ENCODE results near the gene S100A12.
"Not testable (repeated sequence)": the region's sequence is repeated elsewhere in the genome, so short reads cannot be mapped to it uniquely, and the experiment has no call there.

Gene S100A12

DNA sequence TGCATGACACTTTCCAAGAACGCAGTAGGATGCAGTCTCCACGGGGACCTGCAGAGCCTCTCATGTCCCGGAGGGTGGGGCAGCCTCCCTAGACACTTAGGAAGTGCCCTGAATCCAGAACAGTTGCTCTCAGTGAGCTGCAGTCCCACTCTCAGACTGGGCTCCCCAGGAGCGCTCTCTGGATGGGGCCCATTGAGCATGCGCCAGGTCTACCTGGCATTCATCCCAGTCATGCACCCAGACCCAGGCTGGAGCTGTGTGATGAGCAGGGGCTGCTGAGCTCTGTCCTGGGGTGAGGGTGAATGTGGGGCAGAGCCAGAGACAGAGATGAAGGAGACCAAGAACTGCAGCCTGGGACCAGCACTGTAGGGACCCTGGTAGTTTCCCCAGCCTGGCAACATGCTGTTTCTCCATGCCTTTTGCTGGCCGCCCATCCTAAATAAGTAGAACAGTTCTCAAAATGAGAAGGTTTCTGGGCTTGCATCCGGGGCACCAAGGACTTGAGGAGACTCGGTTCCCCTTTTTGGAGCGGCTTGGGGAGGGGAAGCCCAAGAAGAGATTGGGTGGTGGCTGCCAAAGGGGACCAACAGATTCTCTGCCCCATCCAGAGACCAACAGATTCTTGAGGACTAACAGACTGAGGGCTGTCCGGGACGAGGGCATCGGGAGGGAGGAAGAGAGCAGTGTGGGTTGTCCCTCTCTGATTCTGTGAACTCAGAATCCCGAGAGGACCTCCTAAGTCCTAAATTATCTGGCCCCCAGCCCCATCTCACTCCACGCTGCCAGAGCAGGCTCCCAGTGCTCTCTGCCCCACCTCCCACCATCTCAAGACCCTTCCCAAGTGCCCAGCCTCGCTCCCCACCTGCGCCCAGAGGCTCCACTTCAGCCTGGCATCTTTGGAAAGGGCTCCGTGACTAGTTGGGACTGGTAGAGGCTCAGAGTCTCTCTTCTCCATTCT lies 25.8 kb downstream of the S100A12 start:
- no peak for DNase-seq

DNA sequence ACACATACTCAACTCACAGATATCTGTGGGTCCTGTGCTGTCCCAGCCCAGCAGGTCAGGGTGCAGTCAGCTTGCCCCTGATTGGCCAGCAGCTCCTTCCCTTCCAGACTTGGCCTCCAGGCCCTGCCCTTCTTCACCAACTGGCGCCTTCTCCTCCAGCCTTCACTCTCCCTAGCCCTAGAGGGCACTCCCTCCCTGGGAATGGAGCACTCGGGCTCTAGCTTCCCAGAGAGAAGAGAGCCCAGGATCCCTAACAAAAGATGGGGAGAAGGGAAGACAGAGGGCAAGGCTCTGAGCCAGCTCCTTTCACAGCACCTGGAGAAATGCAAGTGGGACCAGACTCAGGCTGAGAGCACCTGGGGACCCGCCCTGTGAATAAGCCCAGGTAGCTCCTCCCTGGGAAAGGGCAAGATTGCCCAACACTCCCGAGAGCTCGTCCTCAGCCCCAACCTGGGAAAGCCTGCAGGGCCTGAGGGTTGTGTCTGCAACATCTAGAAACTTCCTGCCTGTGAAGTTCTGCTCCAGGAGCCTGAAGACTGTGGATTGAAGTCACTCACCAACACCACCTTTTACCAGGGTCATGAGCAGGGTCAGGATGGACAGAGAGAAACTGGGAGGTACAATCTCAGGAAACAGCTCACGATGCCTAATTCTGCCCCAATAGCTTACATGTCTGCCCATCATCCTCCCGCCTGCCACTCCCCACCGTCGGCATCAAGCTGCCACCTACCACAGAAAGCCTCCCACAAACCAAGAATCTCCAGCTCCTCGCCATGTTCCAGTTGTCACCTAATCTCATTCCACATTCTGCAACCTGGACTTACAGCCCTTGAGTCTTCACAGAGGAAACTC lies 26.7 kb downstream of the S100A12 start, which contains the start of gene PGLYRP4:
PGLYRP4 (minus strand) TSS at position 331 of the 852 bp plus-strand sequence. CDS start 909 bp downstream, outside the sequence.
- no peak for DNase-seq

DNA sequence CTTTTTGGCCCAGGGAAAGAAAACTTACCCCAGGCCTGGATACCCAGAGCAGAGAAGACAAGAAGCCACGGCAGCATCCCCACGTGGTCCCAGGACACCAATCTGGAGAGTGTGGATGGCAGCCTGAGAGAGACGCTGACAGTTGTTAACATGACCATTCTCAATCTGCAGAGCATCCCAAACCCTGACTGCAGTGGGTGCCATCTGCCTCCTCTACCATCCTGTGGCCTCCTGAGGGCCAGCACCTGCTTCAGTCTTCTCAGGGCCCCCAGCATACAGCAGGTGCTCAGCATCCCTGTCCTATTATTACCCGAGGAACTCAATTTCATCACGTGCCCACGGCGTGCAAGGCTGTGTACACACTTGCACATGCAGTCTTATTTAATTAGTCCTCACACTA lies 27.6 kb downstream of the S100A12 start:
- no peak for DNase-seq

DNA sequence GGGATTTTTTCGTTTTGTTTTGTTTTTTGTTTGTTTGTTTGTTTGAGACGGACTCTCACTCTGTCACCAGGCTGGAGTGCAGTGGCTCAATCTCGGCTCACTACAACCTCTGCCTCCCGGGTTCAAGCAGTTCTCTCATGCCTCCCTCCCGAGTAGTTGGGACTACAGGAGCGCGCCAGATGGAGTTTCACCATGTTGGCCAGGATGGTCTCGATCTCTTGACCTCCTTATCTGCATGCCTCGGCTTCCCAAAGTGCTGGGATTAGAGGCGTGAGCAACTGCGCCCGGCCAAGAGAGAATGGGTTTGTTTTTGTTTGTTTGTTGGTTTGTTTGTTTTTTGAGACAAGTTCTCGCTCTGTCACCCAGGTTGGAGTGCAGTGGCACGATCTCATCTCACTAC lies 28.4 kb downstream of the S100A12 start:
- not testable (repeated sequence) for DNase-seq

DNA sequence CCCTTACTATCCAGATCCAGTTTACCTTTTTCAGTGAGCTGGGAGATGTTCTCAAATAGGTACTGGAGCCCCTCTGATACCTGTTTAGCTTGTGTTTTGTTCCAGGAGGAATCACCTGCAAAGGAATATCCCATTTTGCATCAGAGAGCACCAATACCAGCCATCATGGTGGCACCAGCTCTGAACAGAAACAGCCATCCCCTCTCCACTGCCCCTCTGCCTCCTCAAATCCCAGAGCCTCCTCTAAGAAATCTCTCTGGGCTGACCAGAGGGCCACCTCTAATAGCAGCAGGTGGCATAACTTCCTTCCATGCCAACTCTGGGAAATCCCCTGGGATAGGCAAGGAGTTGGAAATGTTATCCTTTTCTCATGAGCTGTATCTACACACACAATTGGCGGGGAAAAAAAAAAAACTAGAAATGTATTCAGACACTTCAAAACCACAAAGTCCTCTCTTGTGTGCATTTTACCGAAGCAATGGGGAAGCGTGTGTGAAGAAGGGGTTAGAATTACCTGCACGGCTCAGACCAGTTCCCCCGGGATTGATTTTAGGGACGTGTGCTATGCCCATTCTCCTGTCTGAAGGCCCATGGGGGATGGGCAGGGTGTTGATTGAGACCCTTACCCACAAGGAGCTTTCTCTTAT lies 29.2 kb downstream of the S100A12 start:
- no peak for DNase-seq

DNA sequence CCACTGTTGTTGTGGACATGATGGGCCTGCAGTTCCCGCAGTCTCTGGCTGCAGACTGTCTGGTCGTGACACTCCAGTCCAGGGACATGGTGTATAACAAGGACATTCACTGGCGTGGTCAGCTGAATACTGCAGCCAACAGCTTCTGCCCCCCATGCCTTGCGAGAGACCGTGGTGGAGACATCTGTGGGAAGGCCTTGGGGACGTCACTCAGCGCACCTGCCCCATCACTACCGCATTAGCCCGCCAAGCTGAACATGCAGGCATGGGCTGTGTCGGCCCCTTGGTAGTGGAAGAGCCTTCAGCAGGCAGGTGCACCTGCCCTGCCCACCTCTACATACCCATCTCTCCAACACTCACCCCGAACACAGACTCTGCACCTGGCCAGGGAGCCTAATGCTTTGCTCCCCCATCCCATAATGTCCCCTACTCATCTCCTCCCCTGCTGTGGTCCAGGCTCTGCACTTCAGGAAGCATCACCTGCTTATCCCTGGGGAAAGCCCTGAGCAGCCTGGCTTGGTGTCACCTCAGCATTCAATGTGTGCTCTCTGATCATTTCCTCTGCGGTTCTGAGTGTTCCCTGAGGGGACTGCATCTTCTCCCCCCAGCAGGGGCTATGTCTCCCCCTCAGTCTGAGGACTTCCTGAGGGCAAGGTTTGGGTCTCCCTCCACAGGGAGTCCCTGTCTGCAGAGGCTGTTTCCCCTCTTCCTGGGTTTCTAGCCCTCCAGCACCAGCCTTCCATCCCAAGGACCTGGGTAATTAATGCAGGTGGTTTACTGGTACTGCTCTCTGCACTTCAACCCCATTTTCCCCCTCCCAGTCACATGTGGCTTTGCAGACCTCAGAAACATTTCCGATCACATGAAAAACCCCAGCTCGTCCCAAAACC lies 30.0 kb downstream of the S100A12 start:
- DNase-seq: no peak

DNA sequence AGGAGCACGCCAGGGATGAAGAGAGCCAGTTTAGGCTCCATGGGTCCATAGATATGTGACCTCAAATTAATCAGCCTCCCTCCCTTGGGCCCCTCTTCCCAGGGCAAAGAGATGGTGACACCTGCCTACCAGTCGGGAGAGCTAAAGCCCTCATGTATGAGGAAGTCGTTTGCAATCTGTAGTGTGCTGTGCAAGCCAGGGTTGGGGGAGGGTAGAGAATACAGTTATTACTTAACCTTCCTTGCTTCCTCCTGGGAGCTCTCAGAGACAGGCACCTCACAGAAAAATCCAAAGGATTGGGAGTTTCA lies 30.7 kb downstream of the S100A12 start:
- no peak for DNase-seq

DNA sequence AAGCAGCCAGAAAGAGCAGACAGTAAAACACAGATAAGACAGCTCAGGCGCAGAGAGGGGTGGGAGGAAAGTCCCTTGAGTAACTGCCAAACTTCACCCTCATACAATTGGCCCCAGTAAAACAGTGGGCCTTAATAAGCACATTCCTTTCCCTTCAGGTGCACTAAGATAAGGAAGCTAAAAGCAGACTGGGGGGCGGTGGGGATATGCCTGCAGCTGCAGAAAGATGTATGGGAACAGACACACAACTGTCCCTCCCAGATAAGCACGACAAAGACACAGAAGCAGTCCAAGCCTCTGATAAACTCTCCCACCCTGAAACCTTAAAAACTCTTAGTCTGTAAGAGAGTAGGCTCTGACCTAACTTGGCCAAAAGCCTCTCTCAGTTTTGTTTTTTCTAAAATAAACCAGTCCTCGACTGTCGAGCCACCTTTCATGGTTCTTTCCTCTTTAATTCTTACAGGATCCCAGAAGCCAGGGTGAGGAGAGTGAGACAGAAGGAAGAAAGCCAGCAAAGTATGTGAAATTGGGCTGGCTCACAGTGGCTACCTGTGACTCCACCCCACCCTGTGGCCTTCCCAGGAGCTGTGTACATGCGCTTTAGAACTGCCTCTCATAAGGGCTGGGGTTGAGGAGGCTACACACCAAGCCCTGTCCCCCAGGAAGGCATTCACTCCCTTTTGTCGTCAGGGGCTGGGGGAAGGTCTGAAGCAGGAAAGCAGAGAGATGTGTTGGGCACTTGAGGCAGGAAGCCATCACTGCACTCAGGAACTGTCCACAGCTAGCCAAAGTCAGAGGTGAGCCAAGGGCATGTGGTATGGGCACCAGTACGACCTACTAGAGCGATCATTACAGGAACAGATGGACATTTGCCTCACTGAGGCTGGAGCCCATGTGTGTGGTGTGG lies 31.4 kb downstream of the S100A12 start:
- DNase-seq: no peak

DNA sequence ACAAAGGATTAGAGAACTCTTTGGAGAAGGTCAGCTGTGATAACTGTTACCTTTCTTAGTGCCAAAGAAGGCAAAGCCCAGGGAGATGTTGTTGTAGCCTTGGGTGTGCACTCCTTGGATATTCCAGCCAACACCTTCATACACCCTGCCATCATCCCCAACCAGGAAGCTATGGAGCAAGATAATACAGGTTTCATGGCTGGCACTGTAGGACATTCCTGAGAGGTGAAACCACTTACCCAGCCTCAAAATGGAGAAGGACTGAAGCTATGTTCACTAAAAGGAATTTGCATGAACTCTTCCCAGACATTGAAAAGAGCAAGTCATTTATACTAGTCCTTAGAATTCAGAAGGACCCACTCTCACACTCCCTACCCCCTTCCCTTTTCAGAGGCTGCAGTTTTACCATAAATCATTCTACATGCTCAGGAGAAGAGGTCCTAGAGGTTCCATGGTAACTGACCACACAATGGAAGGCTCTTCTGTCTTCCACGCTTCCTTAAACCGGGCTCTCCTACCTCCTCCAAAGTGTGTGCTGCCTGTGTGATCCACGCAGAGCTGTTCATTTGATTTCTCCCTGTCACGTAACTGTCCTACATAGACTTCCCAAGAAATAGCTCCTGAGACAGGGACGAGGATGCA lies 32.3 kb downstream of the S100A12 start:
- no peak for DNase-seq

DNA sequence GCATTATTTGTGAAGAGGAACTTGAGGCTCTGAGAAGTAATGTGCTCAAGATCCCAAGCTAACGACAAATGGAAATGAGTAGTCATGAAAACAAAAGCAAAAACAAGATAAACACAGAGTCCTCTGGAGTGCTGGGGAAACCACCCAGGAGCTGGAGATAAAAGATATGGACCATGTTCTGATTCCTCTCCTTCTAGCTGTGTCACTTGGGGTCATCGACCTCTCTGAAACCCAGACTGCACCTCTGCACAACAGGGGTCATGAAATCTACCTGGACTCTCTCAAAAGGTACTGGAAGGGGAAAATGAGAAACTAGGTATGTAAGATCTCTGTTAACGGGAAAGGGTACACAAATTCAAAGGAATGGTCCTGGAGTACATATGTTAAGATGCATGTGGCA lies 33.2 kb downstream of the S100A12 start:
- DNase-seq: no peak

DNA sequence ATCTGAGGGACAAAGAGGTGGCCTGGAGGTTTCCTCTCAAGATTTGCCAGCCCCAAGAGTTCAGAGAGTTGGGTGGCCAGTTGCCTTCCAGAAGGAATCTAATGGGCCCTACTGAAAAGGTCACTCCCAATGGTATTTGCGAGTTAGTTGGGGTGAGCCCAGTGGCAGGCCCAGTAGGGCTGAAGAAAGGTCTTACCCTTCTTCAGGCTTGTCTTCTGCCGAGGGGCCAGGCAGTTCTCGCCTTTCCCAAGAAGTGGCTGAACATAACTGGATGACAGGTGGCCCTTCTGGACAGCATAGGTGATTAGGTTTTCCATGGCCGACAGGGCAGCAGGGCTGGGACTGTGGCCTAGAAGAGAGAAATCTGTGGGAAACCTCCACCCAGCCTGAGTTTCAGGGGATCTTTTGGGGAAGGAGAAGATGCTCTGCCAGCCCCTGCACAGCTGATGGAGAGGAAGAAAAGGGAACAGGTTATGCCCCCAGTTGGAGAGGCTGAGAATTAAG lies 33.9 kb downstream of the S100A12 start:
- DNase-seq: no peak

DNA sequence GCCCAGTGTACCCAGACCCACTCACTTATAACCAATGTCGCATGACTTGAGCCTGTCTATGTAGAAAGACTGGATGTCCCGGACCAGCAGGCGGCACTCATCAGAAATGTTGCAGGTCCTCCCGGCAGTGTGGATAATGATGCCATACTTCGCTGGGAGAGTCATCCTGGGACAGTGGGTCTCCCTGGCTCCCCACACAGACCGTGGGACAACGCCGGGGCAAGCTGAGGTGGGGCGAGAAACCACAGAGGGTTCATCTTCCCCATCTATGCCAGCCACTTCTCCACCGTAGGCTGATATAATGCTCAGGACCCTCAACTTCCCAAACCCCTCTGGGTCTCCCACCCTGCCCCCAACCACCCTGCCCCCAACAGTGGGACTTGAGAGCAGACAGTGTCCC lies 35.1 kb downstream of the S100A12 start:
- no peak for DNase-seq

DNA sequence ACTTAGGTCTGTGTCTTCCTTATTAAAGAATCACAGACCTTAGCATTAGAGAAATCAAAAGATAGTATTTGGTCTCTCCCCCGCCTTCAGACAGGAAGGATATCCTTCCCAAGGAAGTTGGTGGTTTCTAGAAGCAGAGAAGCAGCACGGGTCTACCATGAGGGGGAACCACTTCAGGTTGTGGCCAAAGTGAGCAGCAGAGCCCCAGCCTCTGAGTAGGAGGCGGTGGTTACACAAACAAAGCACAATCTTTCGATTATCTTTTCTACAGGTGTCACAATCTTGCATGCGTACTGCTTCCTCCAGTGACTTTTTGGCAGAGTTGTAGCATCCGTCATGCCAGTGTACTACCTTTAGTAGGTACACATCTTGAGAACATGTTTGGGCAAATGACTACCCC lies 35.6 kb downstream of the S100A12 start:
- no peak for DNase-seq

DNA sequence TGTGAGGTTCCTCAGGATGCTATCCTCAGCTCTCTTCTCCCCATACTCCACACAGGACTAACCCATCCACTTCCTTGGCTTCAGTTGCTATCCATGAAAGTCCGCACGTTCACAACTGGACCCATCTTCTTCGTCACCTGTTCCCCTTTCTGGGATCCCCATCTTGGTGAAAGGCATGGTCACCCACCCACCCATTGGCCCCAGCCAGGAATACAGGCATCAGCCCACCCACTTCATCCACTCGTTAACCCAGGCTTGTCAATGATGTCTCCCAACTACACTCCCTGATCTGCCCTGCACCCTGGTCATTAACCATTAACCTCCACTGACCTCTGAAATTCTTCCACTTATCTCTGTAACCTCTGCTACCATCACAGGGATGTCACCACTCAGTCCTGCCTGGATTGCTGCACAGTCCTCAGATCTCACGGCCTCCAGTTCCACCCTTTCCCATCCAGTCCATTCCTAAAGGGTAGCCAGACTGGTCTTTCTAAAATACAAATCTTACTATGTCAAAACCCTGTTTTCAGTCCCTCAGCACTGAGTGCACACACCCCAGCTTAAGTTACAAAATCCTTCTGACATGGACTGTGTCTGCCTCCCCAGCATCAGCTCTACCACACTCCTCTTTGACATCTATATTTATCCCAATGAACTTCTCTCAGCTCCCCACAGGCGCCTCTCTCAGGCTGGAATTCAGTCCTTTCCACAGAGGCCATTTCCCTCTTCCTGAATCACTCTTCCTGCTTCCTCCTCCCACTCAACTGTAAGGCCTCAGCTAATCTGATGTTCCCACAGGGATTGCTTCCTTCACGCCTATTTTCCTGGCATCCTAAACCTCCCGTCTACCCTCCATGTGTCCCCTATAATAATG lies 37.2 kb downstream of the S100A12 start:
- DNase-seq: no peak

DNA sequence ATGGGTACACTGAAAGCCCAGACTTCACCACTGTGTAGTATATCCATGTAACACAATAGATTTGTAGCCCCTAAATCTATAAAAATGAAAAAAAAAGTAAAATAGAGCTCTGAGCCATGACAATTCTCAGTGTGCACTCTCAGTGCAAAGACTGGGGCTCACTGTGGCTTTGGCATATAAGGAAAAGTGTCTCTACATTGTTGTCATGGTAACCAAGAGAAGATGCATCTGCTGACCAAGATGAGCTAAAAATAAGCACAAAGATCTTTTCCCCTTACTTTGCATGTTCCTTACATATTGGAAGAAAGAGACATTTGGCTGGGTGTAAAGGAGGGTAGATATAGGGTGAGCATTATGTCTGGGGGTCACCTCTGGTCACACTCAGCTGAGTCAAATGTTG lies 38.8 kb downstream of the S100A12 start:
- DNase-seq: no peak

DNA sequence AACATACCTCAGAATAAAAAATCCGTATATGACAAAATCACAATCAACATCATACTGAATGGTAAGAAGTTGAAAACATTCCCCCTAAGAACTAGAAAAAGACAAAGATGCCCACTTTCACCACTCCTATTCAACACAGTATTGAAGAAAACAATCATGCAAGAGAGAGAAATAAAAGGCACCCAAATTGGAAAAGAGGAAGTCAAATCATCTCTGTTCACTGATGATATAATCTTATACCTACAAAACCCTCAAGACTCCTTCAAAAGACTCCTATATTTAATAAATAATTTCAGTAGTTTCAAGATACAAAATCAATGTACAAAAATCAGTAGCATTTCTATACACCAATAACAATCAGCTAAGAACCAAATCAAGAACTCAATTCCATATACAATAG lies 41.5 kb downstream of the S100A12 start:
- DNase-seq: no peak

DNA sequence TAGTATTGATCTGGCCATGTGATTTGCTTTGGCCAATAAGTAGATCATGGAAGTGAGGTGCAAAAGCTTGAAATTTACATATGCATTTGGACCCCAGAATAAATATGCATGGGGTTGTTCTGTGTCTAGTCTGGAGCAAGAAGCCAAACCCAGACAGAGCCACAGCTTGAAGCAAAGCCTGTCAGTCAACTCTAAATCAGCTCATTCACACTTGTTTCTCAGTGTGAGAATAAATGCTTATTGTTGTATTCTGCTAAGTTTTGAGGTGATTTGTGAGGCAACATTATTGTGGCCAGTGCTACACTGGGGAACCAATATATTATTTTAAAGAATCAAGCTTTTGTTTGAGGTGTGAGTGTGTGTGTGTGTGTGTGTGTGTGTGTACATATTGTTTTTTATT lies 50.5 kb downstream of the S100A12 start:
- no peak for DNase-seq
